Measurements from ENCODE around the gene PLAC9. TPM values are rescaled to one million over a fixed set of nuclear protein-coding genes. Genes with fewer than 3 reads are reported as not detected.

The PLAC9 gene
- total RNA-seq, 1 experiment from 2014 or later, result not detected

GRCh38 chr10:80100116-80100515 lies 32.4 kb upstream of the PLAC9 start:
- TF ChIP-seq REST (IDR thresholded peaks at IDR 0.05; ENCODE audit: insufficient read depth in 1 of 2, low read depth in 2 of 2, low read length in 1 of 2) (no peak), CTCF (IDR thresholded peaks at IDR 0.05) (no peak), TCF7L2 (IDR thresholded peaks at IDR 0.05; ENCODE audit: low read depth, low read length) (no peak), SIN3A (IDR thresholded peaks at IDR 0.05; ENCODE audit: borderline replicate concordance, insufficient read depth, low read depth, low read length) (no peak), POLR2AphosphoS5 (IDR thresholded peaks at IDR 0.05; ENCODE audit: low read depth, low read length) (no peak)
- ChIA-PET POLR2A (no interaction called here), CTCF (interaction anchor here (0.7 kb wide), 1 partner anchor 198 kb away, joined by 4 read pairs; no protein-coding TSS in a partner anchor)
- no peak overlapping the region for H3K4me3 ChIP-seq (ENCODE audit: low read depth in 2 of 2, low read length in 2 of 2)
- no peaks in the 10 kb centered on the region for H3K9me3 ChIP-seq (ENCODE audit: control insufficient read depth, insufficient read depth, low read depth, low read length)
- ATAC-seq (no peak), DNase-seq (ENCODE audit: low read depth, low spot score) (no peak)
- H3K36me3 ChIP-seq (ENCODE audit: control insufficient read depth, insufficient read depth, low read length), result no peaks in the 10 kb centered on the region
- H3K4me1 ChIP-seq (ENCODE audit: control insufficient read depth, insufficient read depth, low read length), result no peaks in the 10 kb centered on the region
- no TSS peak for BruUV-seq (replicated peaks)
- intact Hi-C loops (cut with micrococcal nuclease; ENCODE audit: unreplicated experiment), result no loop called here
- H3K27ac ChIP-seq (ENCODE audit: low read length), result no peak overlapping the region
- no peaks in the 10 kb centered on the region for H3K27me3 ChIP-seq (ENCODE audit: control insufficient read depth, insufficient read depth, low read length)
- in situ Hi-C loops (cut with HindIII; ENCODE audit: low pct_unique_long_range_greater_than_20kb, low sequenced_read_pairs), result no loop called here

GRCh38 chr10:80100861-80101695 lies 31.5 kb upstream of the PLAC9 start:
- H3K4me1 ChIP-seq (ENCODE audit: control insufficient read depth, insufficient read depth, low read length), result no peaks in the 10 kb centered on the region
- no peak for DNase-seq (ENCODE audit: low read depth, low spot score)
- TF ChIP-seq CTCF (IDR thresholded peaks at IDR 0.05) (no peak), SIN3A (IDR thresholded peaks at IDR 0.05; ENCODE audit: borderline replicate concordance, insufficient read depth, low read depth, low read length) (no peak), TCF7L2 (IDR thresholded peaks at IDR 0.05; ENCODE audit: low read depth, low read length) (no peak), POLR2AphosphoS5 (IDR thresholded peaks at IDR 0.05; ENCODE audit: low read depth, low read length) (no peak), REST (IDR thresholded peaks at IDR 0.05; ENCODE audit: insufficient read depth in 1 of 2, low read depth in 2 of 2, low read length in 1 of 2) (no peak)
- H3K36me3 ChIP-seq (ENCODE audit: control insufficient read depth, insufficient read depth, low read length), result no peaks in the 10 kb centered on the region
- intact Hi-C loops (cut with micrococcal nuclease; ENCODE audit: unreplicated experiment) (no loop called here), in situ Hi-C loops (cut with HindIII; ENCODE audit: low pct_unique_long_range_greater_than_20kb, low sequenced_read_pairs) (no loop called here)
- CTCF ChIA-PET, result interaction anchor here (0.7 kb wide), 2 partner anchors 186 to 197 kb away, joined by 4 read pairs; no protein-coding TSS in a partner anchor
- H3K9me3 ChIP-seq (ENCODE audit: control insufficient read depth, insufficient read depth, low read depth, low read length), result no peaks in the 10 kb centered on the region
- no TSS peak for BruUV-seq (replicated peaks)
- no peak overlapping the region for H3K4me3 ChIP-seq (ENCODE audit: low read depth in 2 of 2, low read length in 2 of 2)
- H3K27me3 ChIP-seq (ENCODE audit: control insufficient read depth, insufficient read depth, low read length), result no peaks in the 10 kb centered on the region
- no peak overlapping the region for H3K27ac ChIP-seq (ENCODE audit: low read length)
- POLR2A ChIA-PET, result no interaction called here
- no peak for ATAC-seq
